NOMO-1 treated with DMSO at 0.1 percent for 48 hours (cell line): ENCODE data around the gene NCOR1.

ENCODE experiments used
- DNase-seq: peaks from one replicate; lab custom pipeline; 2025; ENCODE audit not compliant: unreplicated experiment; lab: John Stamatoyannopoulos, UW

The NCOR1 gene

GRCh38 chr17:15981646-15982580, 233.4 kb downstream of the NCOR1 start:
- DNase-seq: peak; percentile 29

DNA sequence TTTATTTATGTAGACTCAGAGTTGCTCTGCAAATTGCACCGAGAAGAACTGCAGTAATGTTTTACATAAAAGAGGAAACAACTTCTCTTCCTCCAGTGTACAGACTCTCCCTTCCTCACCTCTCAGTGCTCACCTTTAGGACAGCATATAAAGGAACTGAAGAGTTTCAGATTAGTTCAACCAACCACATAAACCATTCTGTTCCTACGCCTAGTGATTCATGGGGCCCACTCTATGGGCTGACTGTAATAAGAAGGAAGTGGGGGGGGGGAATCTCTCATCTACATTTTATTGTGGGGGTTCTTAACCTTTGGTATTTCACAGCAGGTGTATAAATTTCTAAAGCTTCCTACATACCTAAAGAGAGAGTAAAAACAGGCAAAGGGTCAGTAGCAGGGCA, 234.1 kb downstream of the NCOR1 start:
- DNase-seq: peak; percentile 75
